Epithelial cell of esophagus (primary cell): ENCODE data around the gene PLEKHM3.
"Not testable (repeated sequence)": the region's sequence is repeated elsewhere in the genome, so short reads cannot be mapped to it uniquely, and the experiment has no call there.

Source experiments
- DNase-seq: peaks from one replicate; pipeline ENCODE4 v3.0.0; 2010; ENCODE audit warnings: low read depth
- H3K4me3 ChIP-seq: 2 replicates; pipeline ENCODE4 v1.5.1; 2011; ENCODE audit warnings: mild to moderate bottlenecking, low read length, control low read depth
- CTCF ChIP-seq: IDR thresholded peaks from 2 replicates; pipeline ENCODE4 v1.5.1; 2011; ENCODE audit warnings: low read depth, mild to moderate bottlenecking, low read length, control low read depth, inconsistent platforms; ENCODE audit not compliant: insufficient read depth; ENCODE audit errors: missing control alignments

The PLEKHM3 gene

GRCh38 chr2:207815254-207815653 lies 210.1 kb downstream of the PLEKHM3 start:
- no peak for TF ChIP-seq CTCF
- DNase-seq = no peak
- H3K4me3 ChIP-seq = no peak overlapping the region

GRCh38 chr2:207813942-207814341 lies 211.4 kb downstream of the PLEKHM3 start:
- TF ChIP-seq CTCF = no peak
- H3K4me3 ChIP-seq = no peak overlapping the region
- no peak for DNase-seq

- DNase-seq = no peak
- TF ChIP-seq CTCF = peak; percentile 14
- H3K4me3 ChIP-seq = no peak overlapping the region
These were observed 212.0 kb downstream of the PLEKHM3 start for GRCh38 chr2:207813221-207813916.

GRCh38 chr2:207812726-207813080 lies 212.6 kb downstream of the PLEKHM3 start:
- no peak for DNase-seq
- no peak for TF ChIP-seq CTCF
- H3K4me3 ChIP-seq = no peak overlapping the region

GRCh38 chr2:207812058-207812725 lies 213.1 kb downstream of the PLEKHM3 start:
- no peak overlapping the region for H3K4me3 ChIP-seq
- DNase-seq = no peak
- no peak for TF ChIP-seq CTCF

GRCh38 chr2:207811658-207812057 lies 213.7 kb downstream of the PLEKHM3 start:
- H3K4me3 ChIP-seq, DNase-seq: not testable (repeated sequence)

- no peak for DNase-seq
- H3K4me3 ChIP-seq = no peak overlapping the region
- no peak for TF ChIP-seq CTCF
These were observed 215.0 kb downstream of the PLEKHM3 start for GRCh38 chr2:207810200-207810788.
